PFSK-1 (cell line): ENCODE measurements around the gene INS.

Experiments used
- FOXP2 ChIP-seq: optimal IDR thresholded peaks from 2 replicates; pipeline ENCODE3; 2011; ENCODE audit warnings: borderline replicate concordance, control low read depth, inconsistent platforms; ENCODE audit not compliant: insufficient read depth; ENCODE audit errors: extremely low read length, extremely low read depth
- POLR2AphosphoS5 ChIP-seq: IDR thresholded peaks from 2 replicates; pipeline ENCODE4 v1.6.1; 2012; ENCODE audit warnings: low read depth, mild to moderate bottlenecking, control low read depth, low read length, moderate library complexity
- REST ChIP-seq, 2 experiments: IDR thresholded peaks; 2 replicates each; pipeline versions ENCODE4 v1.6.1 to v1.8.0; 2011 to 2012; ENCODE audit warnings: low read depth in 2 of 2, low read length in 2 of 2, control low read depth in 1 of 2, inconsistent platforms in 1 of 2, mild to moderate bottlenecking in 1 of 2, moderate library complexity in 1 of 2; ENCODE audit not compliant: insufficient read depth in 1 of 2
- SIN3A ChIP-seq: IDR thresholded peaks from 2 replicates; pipeline ENCODE4 v1.6.1; 2012; ENCODE audit warnings: mild to moderate bottlenecking, low read length, moderate library complexity, borderline replicate concordance; ENCODE audit not compliant: insufficient read depth
- TAF1 ChIP-seq: IDR thresholded peaks from 2 replicates; pipeline ENCODE4 v1.6.1; 2012; ENCODE audit warnings: low read length, control low read depth, borderline replicate concordance; ENCODE audit not compliant: insufficient read depth

Gene INS

GRCh38 chr11:2193099-2193887 lies 32.3 kb upstream of the INS start:
- TF ChIP-seq POLR2AphosphoS5 (no peak), REST (IDR thresholded peaks at IDR 0.05; ENCODE audit: insufficient read depth in 1 of 2, low read depth in 2 of 2, low read length in 2 of 2) (no peak), FOXP2 (no peak), TAF1 (no peak), SIN3A (no peak)

- no peak for TF ChIP-seq SIN3A
- no peak for TF ChIP-seq POLR2AphosphoS5
- TF ChIP-seq TAF1 = no peak
- no peak for TF ChIP-seq FOXP2
- TF ChIP-seq REST (IDR thresholded peaks at IDR 0.05; ENCODE audit: insufficient read depth in 1 of 2, low read depth in 2 of 2, low read length in 2 of 2) = no peak
Measured at GRCh38 chr11:2192435-2192834, 31.4 kb upstream of the INS start.

GRCh38 chr11:2191883-2192282 lies 30.9 kb upstream of the INS start:
- TF ChIP-seq POLR2AphosphoS5 (no peak), TAF1 (no peak), REST (IDR thresholded peaks at IDR 0.05; ENCODE audit: insufficient read depth in 1 of 2, low read depth in 2 of 2, low read length in 2 of 2) (no peak), SIN3A (no peak), FOXP2 (no peak)

- TF ChIP-seq POLR2AphosphoS5 = no peak
- TF ChIP-seq FOXP2 = no peak
Measured at GRCh38 chr11:2190657-2191471, 29.9 kb upstream of the INS start.

GRCh38 chr11:2189938-2190656 lies 29.1 kb upstream of the INS start:
- TF ChIP-seq SIN3A = no peak
- no peak for TF ChIP-seq FOXP2

- TF ChIP-seq TAF1 = no peak
- TF ChIP-seq POLR2AphosphoS5 = no peak
- no peak for TF ChIP-seq SIN3A
- TF ChIP-seq REST (IDR thresholded peaks at IDR 0.05; ENCODE audit: insufficient read depth in 1 of 2, low read depth in 2 of 2, low read length in 2 of 2) = no peak
- TF ChIP-seq FOXP2 = no peak
Measured at GRCh38 chr11:2188745-2189144, 27.7 kb upstream of the INS start.
